Lower leg skin (tissue), 3 donors: ENCODE data around the gene DENND1B.

ENCODE experiments used
- CTCF ChIP-seq, 3 donors: fragments of 450-650 bp; IDR thresholded peaks; one replicate each; pipeline ENCODE4 v1.5.1; 2016; ENCODE audit warnings: antibody characterized with exemption in 3 of 3, mild to moderate bottlenecking in 3 of 3, moderate library complexity in 2 of 3
- POLR2A ChIP-seq, 2 donors: fragments of 450-650 bp; IDR thresholded peaks; one replicate each; pipeline ENCODE4 v1.6.1; 2016 to 2017; ENCODE audit warnings: antibody characterized with exemption in 2 of 2, mild to moderate bottlenecking in 1 of 2, moderate library complexity in 1 of 2

GRCh38 chr1:197606168-197606845 is 169.0 kb downstream of the DENND1B start:
- TF ChIP-seq CTCF (IDR thresholded peaks at IDR 0.05) (no peak), POLR2A (IDR thresholded peaks at IDR 0.05) (no peak)
